Gastrocnemius medialis (tissue), 4 donors: ENCODE measurements around the gene AFAP1L2. TPM values are rescaled to one million over a fixed set of nuclear protein-coding genes. Genes with fewer than 3 reads are reported as not detected.
A peak's percentile ranks its signal among the peaks of the same experiment; 100 is the strongest.
"Not testable (repeated sequence)": the region's sequence is repeated elsewhere in the genome, so short reads cannot be mapped to it uniquely, and the experiment has no call there.

ENCODE experiments used
- ATAC-seq, 2 donors: fragments of 150-250 bp; one replicate each; pipeline ENCODE4 v1.9.1; 2016
- DNase-seq, 2 donors: peaks; one replicate each; pipeline ENCODE4 v3.0.0-alpha.2; 2019
- H3K27ac ChIP-seq, 4 donors: fragments of 200-600 bp; sonication (generic); 1 replicate in 1 of 4; 2 replicates in 3 of 4; pipeline ENCODE4 v1.5.1; 2016 to 2018; ENCODE audit warnings: mild to moderate bottlenecking in 2 of 4, moderate library complexity in 1 of 4
- H3K27me3 ChIP-seq, 3 donors: fragments of 200-600 bp; sonication (generic) in 2 of 3; 1 replicate in 1 of 3; 2 replicates in 2 of 3; pipeline versions ENCODE4 v1.5.1 to v1.6.0; 2016 to 2019; ENCODE audit warnings: mild to moderate bottlenecking in 1 of 3, moderate library complexity in 1 of 3
- H3K36me3 ChIP-seq, 2 donors: fragments of 200-600 bp; sonication (generic) in 1 of 2; one replicate each; pipeline ENCODE4 v1.5.1; 2017 to 2018
- H3K4me1 ChIP-seq, 2 donors: fragments of 200-600 bp; sonication (generic) in 1 of 2; one replicate each; pipeline ENCODE4 v1.5.1; 2016 to 2017; ENCODE audit warnings: mild to moderate bottlenecking in 2 of 2
- H3K4me3 ChIP-seq, 4 donors: fragments of 200-600 bp; sonication (generic) in 3 of 4; 1 replicate in 1 of 4; 2 replicates in 3 of 4; pipeline ENCODE4 v1.5.1; 2016 to 2019; ENCODE audit warnings: mild to moderate bottlenecking in 2 of 4
- H3K9me3 ChIP-seq, 3 donors: fragments of 200-600 bp; sonication (generic) in 2 of 3; 1 replicate in 1 of 3; 2 replicates in 2 of 3; pipeline ENCODE4 v1.5.1; 2016 to 2019
- CTCF ChIP-seq, 5 experiments: fragments of 450-650 bp in 3 of 5; fragments of 200-600 bp in 2 of 5; sonication (generic) in 2 of 5; IDR thresholded peaks in 4 of 5; conservative IDR thresholded peaks in 1 of 5; 1 replicate in 4 of 5; 2 replicates in 1 of 5; pipeline ENCODE4 v1.5.1; 2016 to 2019; ENCODE audit warnings: antibody characterized with exemption in 5 of 5, mild to moderate bottlenecking in 3 of 5, moderate library complexity in 3 of 5
- POLR2A ChIP-seq, 2 donors: fragments of 450-650 bp; IDR thresholded peaks; one replicate each; pipeline ENCODE4 v1.6.1; 2017; ENCODE audit warnings: antibody characterized with exemption in 2 of 2, mild to moderate bottlenecking in 2 of 2, moderate library complexity in 2 of 2
- in situ Hi-C, 4 donors: fragments of 200-750 bp; cut with MboI; loops; one replicate each; pipeline versions ENCODE4 v1.15.0 to v1.8.0; 2017; ENCODE audit warnings: low sequenced_read_pairs in 4 of 4
- intact Hi-C: fragments of 100-400 bp; cut with DNase I; formaldehyde crosslinking; loops from one replicate; pipeline ENCODE4 v1.15.1; 2023; ENCODE audit warnings: low total_unique reads
- total RNA-seq, 4 donors: library from RNA; depleted of rRNA; stranded (reverse); fragments of >200 nt; gene quantifications; one replicate each; pipeline versions ENCODE4 v1.1.0 to v1.2.3, GENCODE V29; 2016

Gene AFAP1L2
- total RNA-seq, 4 donors from 2014 or later: 1.3 to 3.5 (median 2.1) TPM

DNA sequence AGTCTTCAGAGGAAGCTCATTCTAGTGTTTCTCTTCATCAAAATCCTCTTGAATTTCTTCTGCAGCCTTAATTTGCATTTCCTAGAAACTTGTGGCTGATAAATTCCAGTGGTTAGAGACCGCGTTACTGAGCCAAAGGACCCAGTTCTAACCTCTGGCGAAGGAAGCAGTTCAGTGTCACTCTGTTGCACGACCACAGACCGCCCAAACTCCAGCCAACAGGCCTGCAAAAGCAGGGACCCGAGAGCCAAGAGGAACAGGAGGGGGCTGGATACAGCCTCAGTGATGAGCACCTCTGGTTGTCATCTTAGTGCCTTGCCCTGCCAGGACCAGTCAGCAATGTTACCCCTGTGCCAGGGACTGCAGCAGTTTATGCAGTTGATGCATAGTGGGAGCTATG is 70.0 kb downstream of the AFAP1L2 start:
- TF ChIP-seq POLR2A (IDR thresholded peaks at IDR 0.05) (no peak), CTCF (IDR thresholded peaks at IDR 0.05 in 4 of 5, conservative IDR thresholded peaks at IDR 0.05 in 1 of 5) (no peak)
- H3K36me3 ChIP-seq: no peaks in the 10 kb centered on the region
- DNase-seq (no peak), ATAC-seq (no peak)
- no peaks in the 10 kb centered on the region for H3K9me3 ChIP-seq
- no peak overlapping the region for H3K27ac ChIP-seq
- H3K4me1 ChIP-seq: peaks cover 24 to 27% of the 10 kb centered on the region in 2 donors
- intact Hi-C loops: loop anchor here (5.0 kb wide), 1 partner anchor 68 kb away; the partner anchor contains the start of gene AFAP1L2
- in situ Hi-C loops: no loop called here
- H3K4me3 ChIP-seq: no peak overlapping the region
- no peaks in the 10 kb centered on the region for H3K27me3 ChIP-seq

DNA sequence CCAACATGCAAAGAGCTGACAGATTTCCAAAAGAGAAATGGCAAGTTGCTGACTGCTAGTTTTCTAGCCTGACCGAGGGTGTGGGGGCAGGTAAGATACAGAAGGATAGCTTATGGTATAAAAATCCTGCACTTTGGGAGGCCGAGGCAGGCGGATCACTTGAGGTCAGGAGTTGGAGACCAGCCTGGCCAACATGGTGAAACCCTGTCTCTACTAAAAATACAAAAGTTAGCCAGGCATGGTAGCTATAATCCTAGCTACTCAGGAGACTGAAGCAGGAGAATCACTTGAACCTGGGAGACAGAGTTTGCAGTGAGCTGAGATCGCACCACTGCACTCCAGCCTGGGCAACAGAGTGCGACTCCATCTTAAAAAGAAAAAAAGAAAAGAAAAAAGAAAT is 70.9 kb downstream of the AFAP1L2 start:
- ATAC-seq, H3K27me3 ChIP-seq, H3K9me3 ChIP-seq, H3K4me3 ChIP-seq, H3K27ac ChIP-seq, DNase-seq, in situ Hi-C loops, H3K36me3 ChIP-seq: not testable (repeated sequence)
- intact Hi-C loops: loop anchor here (5.0 kb wide), 1 partner anchor 69 kb away; the partner anchor contains the start of gene AFAP1L2
- H3K4me1 ChIP-seq: peaks cover 28 to 31% of the 10 kb centered on the region in 2 donors

- H3K4me1 ChIP-seq: peaks cover 28 to 31% of the 10 kb centered on the region in 2 donors
- H3K27ac ChIP-seq: peak overlapping the region in 3 of 4 donors; percentile 33 to 44 (median 35)
- DNase-seq (no peak), ATAC-seq (peak in 1 of 2 donors; percentile 40)
- in situ Hi-C loops (no loop called here), intact Hi-C loops (loop anchor here (5.0 kb wide), 1 partner anchor 70 kb away; the partner anchor contains the start of gene AFAP1L2)
- H3K4me3 ChIP-seq: no peak overlapping the region
- H3K27me3 ChIP-seq: no peaks in the 10 kb centered on the region
- no peaks in the 10 kb centered on the region for H3K36me3 ChIP-seq
- no peak for TF ChIP-seq POLR2A (IDR thresholded peaks at IDR 0.05)
- TF ChIP-seq CTCF (IDR thresholded peaks at IDR 0.05 in 4 of 5, conservative IDR thresholded peaks at IDR 0.05 in 1 of 5): no peak
- no peaks in the 10 kb centered on the region for H3K9me3 ChIP-seq
Measured at GRCh38 chr10:114332301-114333192, 71.8 kb downstream of the AFAP1L2 start.

- ATAC-seq (no peak), DNase-seq (no peak)
- Histone ChIP-seq H3K27ac (no peak overlapping the region), H3K27me3 (no peaks in the 10 kb centered on the region), H3K36me3 (no peaks in the 10 kb centered on the region), H3K4me1 (peaks cover 15 to 20% of the 10 kb centered on the region in 2 donors), H3K4me3 (no peak overlapping the region), H3K9me3 (no peaks in the 10 kb centered on the region)
- TF ChIP-seq CTCF (IDR thresholded peaks at IDR 0.05 in 4 of 5, conservative IDR thresholded peaks at IDR 0.05 in 1 of 5) (no peak), POLR2A (IDR thresholded peaks at IDR 0.05) (no peak)
- in situ Hi-C loops: no loop called here
- intact Hi-C loops: loop anchor here (5.0 kb wide), 1 partner anchor 73 kb away; the partner anchor contains the start of gene AFAP1L2
Measured at GRCh38 chr10:114329634-114330365, 74.5 kb downstream of the AFAP1L2 start.

GRCh38 chr10:114328874-114329273 is 75.4 kb downstream of the AFAP1L2 start:
- no peaks in the 10 kb centered on the region for H3K36me3 ChIP-seq
- in situ Hi-C loops: no loop called here
- peaks cover 12 to 15% of the 10 kb centered on the region in 2 donors for H3K4me1 ChIP-seq
- ATAC-seq (peak in 1 of 2 donors; percentile 87), DNase-seq (peak; percentile 37 to 42)
- intact Hi-C loops: no loop called here
- no peak overlapping the region for H3K4me3 ChIP-seq
- H3K27me3 ChIP-seq: no peaks in the 10 kb centered on the region
- no peak overlapping the region for H3K27ac ChIP-seq
- TF ChIP-seq POLR2A (IDR thresholded peaks at IDR 0.05) (no peak), CTCF (IDR thresholded peaks at IDR 0.05 in 4 of 5, conservative IDR thresholded peaks at IDR 0.05 in 1 of 5) (no peak)
- no peaks in the 10 kb centered on the region for H3K9me3 ChIP-seq
